ENCODE results near the gene SGCA.

DNA sequence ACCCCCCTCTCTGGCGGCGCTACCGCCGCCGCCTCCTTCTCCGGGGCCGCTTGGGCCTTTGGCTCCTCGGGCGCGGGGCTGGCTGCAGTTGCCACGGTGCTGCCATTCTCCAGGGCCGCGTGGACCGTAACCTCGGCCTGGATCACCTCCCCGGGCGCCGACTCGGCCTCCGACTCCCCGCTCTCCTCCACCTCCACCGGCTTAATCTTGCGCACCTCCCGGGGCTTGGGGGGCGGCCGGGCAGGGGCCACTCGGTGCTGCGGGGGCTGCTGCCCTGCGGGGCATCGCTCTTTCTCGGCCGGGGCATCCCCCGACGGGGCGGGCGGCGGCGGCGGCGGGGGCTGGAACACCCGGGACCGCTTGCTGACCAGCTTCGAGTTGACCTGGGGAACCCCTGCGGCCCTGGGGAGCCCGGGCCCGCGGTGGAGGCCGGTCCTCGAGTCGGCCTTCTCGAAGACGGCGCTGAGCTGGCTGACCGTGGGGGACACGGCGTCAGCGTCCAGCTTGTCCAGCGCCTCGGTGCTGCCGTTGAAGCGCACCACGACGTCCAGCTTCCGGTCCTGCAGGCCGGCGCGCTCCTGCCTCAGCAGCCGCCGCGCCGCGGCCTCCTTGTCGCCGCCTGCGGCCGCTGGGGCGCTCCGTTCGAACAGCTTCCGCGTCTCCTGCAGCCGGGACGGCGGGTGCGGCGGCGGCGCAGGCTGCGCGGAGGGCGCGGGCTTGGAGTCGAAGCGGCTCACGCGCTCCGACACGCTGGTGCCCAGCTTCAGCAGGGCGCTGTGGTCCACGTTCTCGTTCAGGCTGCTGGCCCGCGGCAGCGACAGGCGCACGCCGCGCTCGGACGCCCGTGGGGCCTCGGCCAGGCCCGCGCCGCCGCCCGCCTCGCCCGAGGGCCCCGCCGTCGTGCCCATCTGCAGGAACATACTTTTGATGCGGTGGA lies 16.1 kb upstream of the SGCA start:
- TF ChIP-seq CTCF (IDR thresholded peaks at IDR 0.05; ENCODE audit: extremely low read depth in 1 of 2, insufficient read depth in 1 of 2, low read depth in 1 of 2, low read length in 2 of 2) (no peak), JUN (IDR thresholded peaks at IDR 0.05; ENCODE audit: borderline replicate concordance, insufficient read depth, insufficient read length, low read depth) (no peak), POLR2AphosphoS5 (IDR thresholded peaks at IDR 0.05; ENCODE audit: insufficient read depth, low read depth, low read length) (peak; percentile 39), POLR2A (IDR thresholded peaks at IDR 0.05; ENCODE audit: low read depth, low read length) (no peak), EZH2 (IDR thresholded peaks at IDR 0.05; ENCODE audit: borderline replicate concordance, low read depth, low read length, severe bottlenecking) (no peak), MAX (IDR thresholded peaks at IDR 0.05; ENCODE audit: insufficient read depth, insufficient read length) (no peak), FOS (IDR thresholded peaks at IDR 0.05; ENCODE audit: borderline replicate concordance, insufficient read depth, low read length) (no peak)

Measured in endothelial cell of umbilical vein (primary cell).